EL (cell line): ENCODE measurements around the gene LRRC45.

Experiments
- DNase-seq: peaks from one replicate; pipeline ENCODE4 v3.0.0-alpha.2; 2016

LRRC45 gene

GRCh38 chr17:82065638-82066303, 42.7 kb downstream of the LRRC45 start, which contains the start of gene DUS1L:
Gene DUS1L (minus strand): TSS chr17:82065804. CDS start chr17:82065059, 745 bp downstream.
- DNase-seq, result peak; percentile 43

GRCh38 chr17:82070611-82071010, 47.5 kb downstream of the LRRC45 start:
- no peak for DNase-seq

- no peak for DNase-seq
Measured at GRCh38 chr17:82072827-82073226, 49.7 kb downstream of the LRRC45 start.

GRCh38 chr17:82073446-82073845, 50.3 kb downstream of the LRRC45 start:
- DNase-seq, result no peak

- no peak for DNase-seq
Measured at GRCh38 chr17:82076018-82076784, 53.1 kb downstream of the LRRC45 start.

- no peak for DNase-seq
Measured at GRCh38 chr17:82076785-82077591, 53.9 kb downstream of the LRRC45 start.

GRCh38 chr17:82077617-82078358, 54.7 kb downstream of the LRRC45 start:
- no peak for DNase-seq

GRCh38 chr17:82078433-82078832, 55.3 kb downstream of the LRRC45 start:
- DNase-seq, result no peak

GRCh38 chr17:82079001-82079677, 56.0 kb downstream of the LRRC45 start:
- DNase-seq, result no peak

- DNase-seq, result no peak
Measured at GRCh38 chr17:82080048-82080788, 57.1 kb downstream of the LRRC45 start.
